HPDE6-E6E7 (cell line): ENCODE data around the gene PLIN4.

ENCODE experiments used
- DNase-seq: peaks from one replicate; pipeline ENCODE4 v3.0.0; 2011; ENCODE audit warnings: missing footprints; ENCODE audit errors: extremely low spot score

Gene PLIN4

DNA sequence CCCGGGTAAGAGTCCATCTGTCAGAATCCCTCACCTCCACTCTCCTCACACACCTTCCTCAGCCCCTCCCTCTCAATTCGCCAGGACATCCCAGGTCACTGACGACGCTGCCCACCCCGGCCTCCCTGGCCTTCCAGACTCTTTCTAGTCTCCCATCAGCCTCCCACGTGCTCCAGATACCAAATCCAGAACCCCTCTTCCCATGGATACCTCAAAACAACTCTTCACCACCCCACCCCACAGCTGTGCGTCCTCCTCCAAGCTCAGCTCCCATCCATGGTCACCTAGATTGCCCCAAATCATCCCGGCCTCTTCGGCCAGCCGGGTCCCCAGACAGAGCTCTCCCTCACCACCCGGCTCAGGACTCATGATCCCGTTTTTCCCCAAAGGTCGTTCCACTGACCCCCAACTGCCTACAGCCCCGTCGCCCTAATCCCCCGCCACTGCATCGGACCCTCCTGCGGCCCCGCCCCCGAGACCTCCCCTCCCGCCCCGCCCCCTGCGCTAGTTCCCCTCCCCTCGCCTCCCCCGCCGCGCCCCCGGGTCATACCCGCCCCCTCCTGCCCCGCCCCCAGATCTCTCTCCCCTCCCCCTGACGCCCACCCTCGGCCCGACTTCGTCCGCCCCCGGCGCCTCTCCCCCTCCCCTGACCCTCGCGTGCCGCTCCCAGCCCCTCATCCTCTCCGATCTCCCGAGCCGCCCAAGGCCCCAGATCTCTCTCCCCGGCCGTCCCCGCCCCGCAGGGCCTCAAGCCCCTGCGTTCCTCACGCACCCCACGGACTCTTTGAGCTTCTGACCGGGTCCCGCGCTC lies 61.2 kb downstream of the PLIN4 start:
- peak; percentile 36 for DNase-seq

GRCh38 chr19:4456476-4456842 lies 61.8 kb downstream of the PLIN4 start:
- DNase-seq: peak; percentile 49

GRCh38 chr19:4455719-4456475 lies 62.4 kb downstream of the PLIN4 start:
- peak; percentile 38 for DNase-seq

DNA sequence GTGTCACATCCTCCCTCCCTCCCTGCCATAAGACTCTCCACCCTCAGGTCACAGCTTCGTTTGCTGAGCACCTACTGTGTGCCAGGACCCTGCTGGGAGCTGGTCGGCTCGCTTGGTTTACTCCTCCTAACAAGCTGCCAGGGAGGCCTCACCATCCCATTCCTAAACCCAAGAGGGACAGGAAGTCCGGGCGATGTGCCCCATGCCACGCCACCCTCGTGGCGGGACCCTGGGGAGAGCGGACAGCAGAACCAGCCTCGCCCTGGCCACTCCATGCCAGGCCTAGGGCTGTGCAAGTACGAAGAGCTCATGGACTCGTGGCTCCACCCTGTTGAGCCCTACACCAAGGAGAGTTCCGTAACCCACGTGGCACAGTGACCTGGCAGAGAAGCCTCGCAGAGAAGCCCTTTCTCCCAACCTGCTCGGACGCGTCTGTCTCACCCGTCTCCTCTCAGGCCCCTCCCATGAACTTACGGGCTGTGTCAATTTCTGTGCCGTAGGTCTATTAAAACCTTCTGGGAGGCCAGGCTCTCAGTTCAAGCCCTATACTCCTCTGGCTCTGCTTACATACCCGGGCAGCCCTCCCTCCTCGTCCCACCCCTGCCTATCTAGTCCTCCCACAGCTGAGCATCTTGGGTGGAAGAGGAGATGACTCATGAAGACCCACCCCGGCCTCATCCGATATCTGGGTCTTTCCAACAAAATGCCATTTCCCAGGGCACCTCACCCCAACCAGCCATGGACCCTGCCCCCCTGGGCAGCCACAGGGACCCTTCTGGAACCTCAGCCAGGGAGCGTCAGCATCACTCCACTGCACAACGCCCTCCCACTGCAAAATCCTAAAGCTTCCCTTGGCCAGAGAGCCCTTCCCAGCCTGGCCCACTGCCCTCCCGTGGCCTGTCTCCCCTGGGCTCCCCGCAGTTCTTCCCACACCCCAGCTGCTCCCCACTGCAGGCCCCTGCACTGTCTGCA lies 63.3 kb downstream of the PLIN4 start:
- DNase-seq: peak; percentile 71

DNA sequence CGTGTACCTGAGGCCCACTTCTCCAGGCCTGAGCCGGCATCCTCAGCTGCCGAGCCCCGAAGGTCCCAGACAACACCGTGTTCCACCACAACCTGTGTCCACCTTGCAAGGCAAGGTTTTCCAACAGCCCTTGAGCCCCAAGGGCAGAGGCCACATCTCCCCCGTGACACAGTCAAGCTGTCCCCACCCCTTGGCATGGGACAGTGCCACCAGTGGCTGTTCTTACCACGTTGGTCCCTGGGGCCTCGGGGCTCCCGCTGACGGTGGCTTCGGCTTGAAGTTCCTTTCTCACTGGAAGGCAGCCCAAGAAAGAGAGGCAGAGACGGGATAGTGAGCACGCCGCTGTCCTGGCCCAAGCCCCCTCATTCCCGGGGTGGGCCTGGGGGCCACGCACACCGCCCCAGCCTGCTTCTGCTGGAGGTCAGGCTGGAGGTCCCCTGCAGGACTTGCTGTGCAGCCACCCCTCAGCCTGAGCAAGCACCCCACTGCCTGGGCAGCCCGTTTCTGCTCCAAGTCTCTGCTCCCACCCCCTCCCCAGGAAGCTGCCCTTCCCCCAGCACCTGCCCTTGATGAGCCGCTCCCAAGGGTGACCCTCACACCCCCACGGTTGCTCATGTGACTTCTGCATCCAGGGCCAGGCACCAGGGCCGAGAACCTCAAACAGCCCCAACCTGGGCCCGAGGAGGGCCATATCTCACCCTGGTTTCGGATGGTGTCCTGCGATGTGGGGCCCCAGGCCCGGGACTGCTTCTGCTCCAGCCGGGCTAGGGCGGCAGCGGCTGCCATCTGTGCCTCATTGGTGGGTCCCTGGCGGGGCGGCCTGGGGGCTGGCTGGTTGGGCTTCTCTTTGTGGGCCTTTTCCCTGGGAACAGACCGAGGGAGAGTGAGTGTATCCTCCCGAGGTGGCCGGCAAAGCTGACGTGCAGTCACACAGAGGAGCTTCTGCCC lies 64.8 kb downstream of the PLIN4 start:
- no peak for DNase-seq

- DNase-seq: no peak
These were observed 65.9 kb downstream of the PLIN4 start for GRCh38 chr19:4452230-4452990.
